NCI-H128 (cell line): Measurements from ENCODE around the gene RAB34.
A peak's percentile ranks its signal among the peaks of the same experiment; 100 is the strongest.
"Not testable (repeated sequence)": the region's sequence is repeated elsewhere in the genome, so short reads cannot be mapped to it uniquely, and the experiment has no call there.

ENCODE experiments used
- DNase-seq: peaks from one replicate; lab custom pipeline; 2025; ENCODE audit not compliant: unreplicated experiment; lab: John Stamatoyannopoulos, UW

RAB34 gene

DNA sequence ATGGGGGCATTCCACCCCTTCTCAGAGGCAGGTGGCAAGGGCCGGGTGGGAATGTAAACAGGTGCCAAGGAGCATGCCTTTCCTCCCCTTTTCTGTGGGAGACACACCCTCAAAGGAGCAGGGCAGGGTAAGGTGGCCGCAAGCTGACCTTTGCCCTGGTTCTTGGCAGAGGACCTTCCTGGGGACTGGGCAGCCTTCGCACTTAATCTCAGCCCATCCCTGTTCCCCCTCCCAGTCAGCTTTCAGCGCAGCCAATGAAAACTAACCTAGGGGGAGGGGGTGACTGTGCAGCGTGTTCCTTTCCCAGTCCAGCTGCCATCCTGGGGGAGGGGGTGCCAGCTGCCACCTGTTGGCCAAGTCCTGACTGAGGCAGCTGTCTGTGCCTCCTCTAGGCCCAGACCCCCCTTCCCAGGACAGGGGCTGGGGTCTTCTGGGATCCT is 29.0 kb upstream of the RAB34 start:
- no peak for DNase-seq

- no peak for DNase-seq
These were observed 28.2 kb upstream of the RAB34 start for GRCh38 chr17:28745786-28746411.

- DNase-seq = no peak
These were observed 27.5 kb upstream of the RAB34 start for GRCh38 chr17:28744972-28745785.

DNA sequence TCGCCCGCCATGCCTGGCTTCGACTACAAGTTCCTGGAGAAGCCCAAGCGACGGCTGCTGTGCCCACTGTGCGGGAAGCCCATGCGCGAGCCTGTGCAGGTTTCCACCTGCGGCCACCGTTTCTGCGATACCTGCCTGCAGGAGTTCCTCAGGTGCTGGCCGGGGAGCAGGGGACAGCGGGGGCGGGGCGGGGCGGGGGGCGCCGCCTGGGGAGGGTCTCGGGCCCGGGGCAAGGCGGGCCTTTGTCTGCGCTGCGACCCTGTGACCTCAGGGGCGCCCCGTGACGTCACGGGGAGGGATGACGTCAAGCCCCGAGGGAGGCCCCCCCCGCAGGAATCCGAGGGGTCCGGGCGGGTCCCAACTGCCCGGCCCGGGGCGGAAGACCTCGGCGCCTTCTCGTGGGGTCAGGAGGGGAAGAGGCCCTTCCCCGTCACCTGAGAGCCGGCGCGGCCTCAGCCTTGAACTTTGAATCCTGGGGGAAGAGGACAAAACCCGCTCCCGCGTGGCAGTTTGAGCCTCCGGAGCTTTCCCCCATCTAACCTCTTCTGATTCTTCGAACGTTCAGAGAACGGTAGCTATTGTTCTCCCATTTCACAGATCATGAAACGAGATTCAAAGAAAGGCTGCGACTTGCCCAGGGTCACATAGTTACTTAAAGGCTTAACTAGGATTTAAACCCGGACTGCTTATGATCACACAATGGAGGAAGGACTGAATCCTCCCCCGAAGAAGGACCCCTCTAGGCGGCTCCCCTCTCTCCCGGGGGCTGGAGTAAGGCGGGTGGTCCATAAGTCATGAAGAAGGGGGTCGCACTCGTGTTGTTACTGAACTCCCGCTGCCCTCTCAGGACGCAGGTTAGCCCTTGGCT is 26.7 kb upstream of the RAB34 start:
- DNase-seq = no peak

GRCh38 chr17:28743243-28744103 is 25.8 kb upstream of the RAB34 start, which contains the start of gene TRAF4:
Gene TRAF4, plus strand, starts transcription at chr17:28744011. Its CDS starts 102 bp downstream, at chr17:28744113.
- peak; percentile 48 for DNase-seq

DNA sequence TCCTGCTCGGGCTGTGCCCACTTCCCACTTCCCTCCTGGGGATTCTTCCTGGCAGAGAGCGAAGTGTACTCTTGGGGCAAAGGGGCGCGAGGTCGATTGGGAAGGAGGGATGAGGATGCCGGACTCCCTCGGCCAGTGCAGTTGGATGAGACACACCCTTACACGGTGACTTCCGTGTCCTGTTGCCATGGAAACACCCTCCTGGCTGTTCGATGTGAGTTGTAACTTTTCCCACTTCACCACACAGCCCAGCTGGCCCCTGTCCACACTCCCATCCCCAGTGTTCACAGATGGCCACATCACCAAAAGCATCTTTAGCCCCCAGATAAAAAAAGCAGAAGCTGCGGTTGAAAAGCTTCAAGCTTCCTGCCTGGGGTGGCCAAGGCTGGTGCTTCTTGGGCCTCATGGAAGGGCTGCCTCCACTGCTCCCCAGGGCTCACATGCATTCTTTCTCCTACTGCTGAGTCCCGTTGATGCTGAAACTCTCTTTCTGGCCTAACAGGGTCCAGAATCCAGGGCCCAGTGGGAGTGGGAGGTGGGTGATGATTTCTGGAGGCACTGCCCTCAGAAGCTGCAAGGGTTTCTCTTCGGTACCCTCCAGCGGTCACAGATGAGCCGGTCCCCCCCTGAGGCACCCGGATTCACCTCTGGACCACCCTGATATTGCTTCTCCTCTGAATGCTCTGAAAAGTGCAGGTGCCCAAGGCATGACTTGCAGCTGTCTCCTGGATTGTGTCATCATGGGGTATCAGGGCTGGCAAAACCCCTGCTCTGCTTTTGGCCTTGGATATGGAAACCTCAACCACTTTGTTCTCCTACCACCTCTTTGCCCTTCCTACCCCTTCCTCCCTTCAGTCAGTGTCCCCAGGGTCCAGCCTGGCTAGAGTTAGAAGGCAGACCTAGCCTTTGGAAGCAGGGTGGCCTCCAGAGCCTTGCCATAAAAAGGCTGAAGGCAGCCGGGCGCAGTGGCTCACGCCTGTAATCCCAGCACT is 24.0 kb upstream of the RAB34 start:
- no peak for DNase-seq

DNA sequence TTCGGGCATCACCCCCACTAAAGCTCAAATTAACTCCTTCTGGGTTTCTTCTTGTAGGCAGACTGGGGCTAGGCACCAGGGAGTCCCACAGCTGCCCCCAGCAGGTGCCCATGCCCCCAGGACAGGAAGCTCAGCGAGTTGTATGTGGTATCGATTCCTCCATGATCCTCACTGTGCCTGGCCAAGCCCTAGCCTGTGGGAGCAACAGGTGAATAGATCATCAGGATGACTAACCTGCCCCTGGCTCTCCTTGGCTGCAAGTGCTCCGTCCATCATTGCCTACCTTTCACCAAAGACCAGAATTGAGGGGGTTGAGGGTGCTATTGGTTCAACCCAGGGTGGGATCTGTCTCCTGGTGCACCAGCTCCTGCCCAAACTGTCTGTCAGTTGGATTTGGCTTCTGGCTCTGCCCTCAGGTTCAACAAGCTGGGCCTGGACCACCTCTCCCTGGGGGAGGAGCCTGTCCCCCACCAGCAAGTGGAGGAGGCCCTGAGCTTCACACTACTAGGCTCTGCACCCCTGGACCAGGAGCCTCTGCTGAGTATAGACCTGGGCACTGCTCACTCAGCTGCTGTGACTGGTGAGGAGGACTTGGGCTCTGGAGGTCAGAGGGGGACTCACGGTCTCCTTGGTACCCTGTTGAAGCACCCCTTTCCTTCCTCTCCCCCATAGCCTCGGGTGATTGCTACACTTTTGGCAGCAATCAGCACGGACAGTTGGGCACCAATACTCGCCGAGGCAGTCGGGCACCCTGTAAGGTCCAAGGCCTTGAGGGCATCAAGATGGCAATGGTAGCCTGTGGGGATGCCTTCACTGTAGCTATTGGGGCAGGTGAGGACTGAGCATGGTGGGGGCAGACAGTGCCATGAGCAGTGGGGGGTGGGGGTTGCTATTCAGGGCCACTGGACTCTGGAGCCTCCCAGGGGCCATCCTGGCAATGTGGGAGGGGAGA is 23.0 kb upstream of the RAB34 start:
- DNase-seq = no peak

DNA sequence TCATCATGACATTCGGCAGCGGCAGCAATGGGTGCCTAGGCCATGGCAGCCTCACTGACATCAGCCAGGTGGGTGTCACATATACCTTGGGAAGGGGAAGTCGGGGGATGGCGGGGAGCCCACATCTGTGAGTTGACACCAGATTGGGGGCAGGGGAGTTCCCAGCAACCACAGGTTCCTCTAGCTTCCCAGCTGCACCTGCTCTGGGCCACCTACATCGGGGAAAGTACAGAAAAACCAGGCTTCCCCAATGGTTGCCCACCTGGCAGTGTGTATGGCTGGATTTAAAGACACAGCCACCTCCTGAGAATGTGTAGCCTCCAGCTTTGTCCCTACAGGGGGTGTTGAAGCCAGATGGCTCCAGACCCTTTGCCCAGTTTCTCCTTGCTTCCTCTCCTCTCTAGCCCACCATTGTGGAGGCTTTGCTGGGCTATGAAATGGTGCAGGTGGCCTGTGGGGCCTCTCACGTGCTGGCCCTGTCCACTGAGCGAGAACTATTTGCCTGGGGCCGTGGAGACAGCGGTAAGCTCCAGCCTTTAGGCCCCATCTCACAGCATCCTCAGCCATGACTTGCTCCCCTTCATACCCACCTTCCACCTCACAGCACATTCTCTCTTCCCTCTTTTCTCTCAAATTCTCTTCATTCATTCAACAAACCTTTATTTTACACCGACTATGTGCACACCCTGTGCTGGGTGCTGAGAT is 21.2 kb upstream of the RAB34 start:
- no peak for DNase-seq

GRCh38 chr17:28737770-28738679 is 20.4 kb upstream of the RAB34 start:
- no peak for DNase-seq

- DNase-seq = no peak
These were observed 19.6 kb upstream of the RAB34 start for GRCh38 chr17:28737316-28737715.

DNA sequence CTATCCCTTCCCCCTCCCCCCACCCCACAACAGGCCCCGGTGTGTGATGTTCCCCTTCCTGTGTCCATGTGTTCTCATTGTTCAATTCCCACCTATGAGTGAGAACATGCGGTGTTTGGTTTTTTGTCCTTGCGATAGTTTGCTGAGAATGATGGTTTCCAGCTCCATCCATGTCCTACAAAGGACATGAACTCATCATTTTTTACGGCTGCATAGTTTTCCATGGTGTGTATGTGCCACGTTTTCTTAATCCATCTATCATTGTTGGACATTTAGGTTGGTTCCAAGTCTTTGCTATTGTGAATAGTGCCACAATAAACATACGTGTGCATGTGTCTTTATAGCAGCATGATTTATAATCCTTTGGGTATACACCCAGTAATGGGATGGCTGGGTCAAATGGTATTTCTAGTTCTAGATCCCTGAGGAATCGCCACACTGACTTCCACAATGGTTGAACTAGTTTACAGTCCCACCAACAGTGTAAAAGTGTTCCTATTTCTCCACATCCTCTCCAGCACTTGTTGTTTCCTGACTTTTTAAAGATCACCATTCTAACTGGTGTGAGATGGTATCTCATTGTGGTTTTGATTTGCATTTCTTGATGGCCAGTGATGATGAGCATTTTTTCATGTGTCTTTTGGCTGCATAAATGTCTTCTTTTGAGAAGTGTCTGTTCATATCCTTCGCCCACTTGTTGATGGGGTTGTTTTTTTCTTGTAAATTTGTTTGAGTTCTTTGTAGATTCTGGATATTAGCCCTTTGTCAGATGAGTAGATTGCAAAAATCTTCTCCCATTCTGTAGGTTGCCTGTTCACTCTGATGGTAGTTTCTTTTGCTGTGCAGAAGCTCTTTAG is 18.5 kb upstream of the RAB34 start:
- DNase-seq = not testable (repeated sequence)

GRCh38 chr17:28735242-28735722 is 17.6 kb upstream of the RAB34 start:
- no peak for DNase-seq

- no peak for DNase-seq
These were observed 17.1 kb upstream of the RAB34 start for GRCh38 chr17:28734712-28735241.

DNA sequence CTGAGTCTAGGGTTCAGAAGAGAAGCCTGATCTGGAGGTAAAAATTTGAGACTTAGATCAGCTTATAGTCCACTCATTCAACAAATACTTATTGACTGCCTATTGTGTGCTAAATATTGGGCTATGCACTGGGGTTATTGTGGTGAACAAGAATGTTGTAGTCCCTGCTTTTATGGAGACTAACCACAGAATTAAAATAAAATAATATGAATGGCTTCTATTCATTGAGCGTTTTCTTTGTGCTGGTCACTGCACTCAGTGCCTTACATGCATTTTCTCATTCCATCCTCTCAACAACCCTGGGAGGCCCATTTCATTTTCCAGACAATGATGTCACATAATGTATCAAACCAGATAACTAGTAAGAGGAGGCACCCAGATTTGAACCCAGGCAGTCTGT is 15.7 kb upstream of the RAB34 start:
- DNase-seq = no peak

GRCh38 chr17:28729950-28730330 is 12.3 kb upstream of the RAB34 start:
- no peak for DNase-seq
